GDM1 (cell line): ENCODE data around the gene PMF1.

Source experiments
- DNase-seq: peaks from one replicate; lab custom pipeline; 2025; lab: John Stamatoyannopoulos, UW

Gene PMF1

GRCh38 chr1:156266051-156266450 lies 53.2 kb downstream of the PMF1 start:
- DNase-seq: no peak

- no peak for DNase-seq
Observed at GRCh38 chr1:156268336-156268735, 55.5 kb downstream of the PMF1 start.

- no peak for DNase-seq
Observed at GRCh38 chr1:156270314-156270713, 57.5 kb downstream of the PMF1 start.

GRCh38 chr1:156276532-156276931 lies 63.7 kb downstream of the PMF1 start:
- no peak for DNase-seq

- no peak for DNase-seq
Observed at GRCh38 chr1:156276966-156277381, 64.2 kb downstream of the PMF1 start.

- no peak for DNase-seq
Observed at GRCh38 chr1:156279837-156280236, 67.0 kb downstream of the PMF1 start.

- no peak for DNase-seq
Observed at GRCh38 chr1:156281281-156281680, 68.5 kb downstream of the PMF1 start.

GRCh38 chr1:156281693-156282478 lies 69.1 kb downstream of the PMF1 start:
- no peak for DNase-seq

GRCh38 chr1:156282479-156283222 lies 69.8 kb downstream of the PMF1 start, which contains the start of gene SMG5:
SMG5 (minus strand) TSS chr1:156282825; CDS start chr1:156282680, 145 bp downstream.
- DNase-seq: peak; percentile 96

- no peak for DNase-seq
Observed at GRCh38 chr1:156283521-156283920, 70.7 kb downstream of the PMF1 start.

- DNase-seq: no peak
Observed at GRCh38 chr1:156284112-156284511, 71.3 kb downstream of the PMF1 start, which contains the start of gene TMEM79. TMEM79 (plus strand) TSS chr1:156284325; CDS start chr1:156285227, 902 bp downstream.

GRCh38 chr1:156284757-156285156 lies 72.0 kb downstream of the PMF1 start:
- DNase-seq: no peak

GRCh38 chr1:156285437-156285836 lies 72.6 kb downstream of the PMF1 start:
- DNase-seq: no peak

- no peak for DNase-seq
Observed at GRCh38 chr1:156286061-156286460, 73.3 kb downstream of the PMF1 start.
